Uterine smooth muscle cell (primary cell): ENCODE data around the gene FAM221A. TPM values are rescaled to one million over a fixed set of nuclear protein-coding genes. Genes with fewer than 3 reads are reported as not detected.

ENCODE experiments used
- total RNA-seq: library from RNA; depleted of rRNA; stranded (reverse); fragments of >200 nt; gene quantifications from 2 replicates; pipeline ENCODE4 v1.2.3, GENCODE V29; 2014

FAM221A gene, protein sequence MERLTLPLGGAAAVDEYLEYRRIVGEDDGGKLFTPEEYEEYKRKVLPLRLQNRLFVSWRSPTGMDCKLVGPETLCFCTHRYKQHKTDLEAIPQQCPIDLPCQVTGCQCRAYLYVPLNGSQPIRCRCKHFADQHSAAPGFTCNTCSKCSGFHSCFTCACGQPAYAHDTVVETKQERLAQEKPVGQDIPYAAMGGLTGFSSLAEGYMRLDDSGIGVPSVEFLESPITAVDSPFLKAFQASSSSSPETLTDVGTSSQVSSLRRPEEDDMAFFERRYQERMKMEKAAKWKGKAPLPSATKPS
- total RNA-seq, result 2.0 and 2.4 TPM in 2 replicates

GRCh38 chr7:23679898-23680413, at the start of gene FAM221A:
Gene FAM221A, plus strand, starts transcription at chr7:23680199. Its CDS starts 20 bp downstream, at chr7:23680219.

GRCh38 chr7:23710000-23710399, 30.0 kb downstream of the FAM221A start, which contains the start of gene STK31:
Gene STK31, plus strand, starts transcription at chr7:23710219. Its CDS starts 67 bp downstream, at chr7:23710286.

Other genes with a start within 250 kb of the FAM221A start
- gene IGF2BP3, start 209.7 kb upstream of the FAM221A start, total RNA-seq, result 3.1 and 3.5 TPM in 2 replicates
- 31.1 and 31.6 TPM in 2 replicates for gene TRA2A, start 148.2 kb upstream of the FAM221A start, total RNA-seq
- 5.8 and 7.4 TPM in 2 replicates for gene CCDC126, start 82.8 kb upstream of the FAM221A start, total RNA-seq
- not detected in 2 replicates for gene STK31, start 30.0 kb downstream of the FAM221A start, total RNA-seq